Liver (tissue), 9 donors: Measurements from ENCODE around the gene RFT1. TPM values are rescaled to one million over a fixed set of nuclear protein-coding genes. Genes with fewer than 3 reads are reported as not detected.

Experiments used
- DNase-seq: peaks from one replicate; pipeline ENCODE4 v3.0.0-alpha.2; 2017; ENCODE audit warnings: low spot score
- H3K27ac ChIP-seq, 2 donors: one replicate each; pipeline ENCODE4 v1.7.0; 2013; ENCODE audit warnings: inconsistent platforms in 2 of 2, low read length in 2 of 2, control low read depth in 1 of 2, low read depth in 1 of 2, mild to moderate bottlenecking in 1 of 2
- H3K27me3 ChIP-seq, 4 donors: one replicate each; pipeline versions ENCODE4 v1.6.1 to v1.7.0; 2013; ENCODE audit warnings: low read length in 3 of 4, inconsistent platforms in 1 of 4, mild to moderate bottlenecking in 1 of 4, moderate library complexity in 1 of 4; ENCODE audit not compliant: control insufficient read depth in 4 of 4, insufficient read depth in 4 of 4
- H3K36me3 ChIP-seq, 4 donors: one replicate each; pipeline versions ENCODE4 v1.6.1 to v1.7.0; 2013; ENCODE audit warnings: low read length in 3 of 4, mild to moderate bottlenecking in 3 of 4, low read depth in 1 of 4, moderate library complexity in 1 of 4; ENCODE audit not compliant: control insufficient read depth in 4 of 4, insufficient read depth in 3 of 4
- H3K4me1 ChIP-seq, 4 donors: one replicate each; pipeline versions ENCODE4 v1.6.1 to v1.7.0; 2013; ENCODE audit warnings: low read length in 3 of 4, mild to moderate bottlenecking in 3 of 4, moderate library complexity in 1 of 4; ENCODE audit not compliant: control insufficient read depth in 4 of 4, insufficient read depth in 4 of 4
- H3K4me3 ChIP-seq, 3 donors: one replicate each; pipeline versions ENCODE4 v1.6.1 to v1.7.0; 2013; ENCODE audit warnings: low read length in 3 of 3, control low read depth in 1 of 3, low read depth in 1 of 3, mild to moderate bottlenecking in 1 of 3
- H3K9ac ChIP-seq, 2 donors: one replicate each; pipeline ENCODE4 v1.7.0; 2013; ENCODE audit warnings: low read length in 2 of 2, mild to moderate bottlenecking in 2 of 2, moderate library complexity in 2 of 2, control low read depth in 1 of 2, low read depth in 1 of 2
- H3K9me3 ChIP-seq, 4 donors: one replicate each; pipeline versions ENCODE4 v1.6.1 to v1.7.0; 2013; ENCODE audit warnings: low read length in 3 of 4; ENCODE audit not compliant: control insufficient read depth in 4 of 4
- ATF3 ChIP-seq: IDR thresholded peaks from 2 replicates; pipeline ENCODE4 v1.6.1; 2016; ENCODE audit warnings: antibody characterized with exemption
- CTCF ChIP-seq: fragments of 150-350 bp; IDR thresholded peaks from 2 replicates; pipeline ENCODE4 v1.5.1; 2017; ENCODE audit warnings: improper control_type of control experiment, low read depth, low read length; ENCODE audit not compliant: missing input control
- EGR1 ChIP-seq, 2 donors: IDR thresholded peaks; 2 replicates each; pipeline ENCODE4 v1.6.1; 2016 to 2018; ENCODE audit warnings: antibody characterized with exemption in 2 of 2, low read depth in 2 of 2
- FOXA1 ChIP-seq: IDR thresholded peaks from 2 replicates; pipeline ENCODE4 v1.6.1; 2016; ENCODE audit warnings: antibody characterized with exemption
- FOXA2 ChIP-seq: IDR thresholded peaks from 2 replicates; pipeline ENCODE4 v1.6.1; 2016; ENCODE audit warnings: antibody characterized with exemption
- GABPA ChIP-seq, 2 donors: IDR thresholded peaks in 1 of 2; conservative IDR thresholded peaks in 1 of 2; 2 replicates each; pipeline ENCODE4 v1.6.1; 2016; ENCODE audit warnings: antibody characterized with exemption in 2 of 2, mild to moderate bottlenecking in 1 of 2, moderate library complexity in 1 of 2
- HNF4A ChIP-seq, 2 donors: conservative IDR thresholded peaks; 2 replicates each; pipeline ENCODE4 v1.6.1; 2016; ENCODE audit warnings: antibody characterized with exemption in 2 of 2, mild to moderate bottlenecking in 2 of 2
- HNF4G ChIP-seq: IDR thresholded peaks from 2 replicates; pipeline ENCODE4 v1.6.1; 2016; ENCODE audit warnings: antibody characterized with exemption
- JUND ChIP-seq, 2 donors: IDR thresholded peaks; 2 replicates each; pipeline ENCODE4 v1.6.1; 2016; ENCODE audit warnings: antibody characterized with exemption in 2 of 2
- NR2F2 ChIP-seq: IDR thresholded peaks from 2 replicates; pipeline ENCODE4 v1.6.1; 2016; ENCODE audit warnings: antibody characterized with exemption
- RAD21 ChIP-seq, 2 donors: IDR thresholded peaks; 2 replicates each; pipeline ENCODE4 v1.6.1; 2016; ENCODE audit warnings: antibody characterized with exemption in 2 of 2, mild to moderate bottlenecking in 2 of 2
- RXRA ChIP-seq, 2 donors: IDR thresholded peaks; 2 replicates each; pipeline ENCODE4 v1.6.1; 2017 to 2018; ENCODE audit warnings: antibody characterized with exemption in 2 of 2, mild to moderate bottlenecking in 1 of 2
- SP1 ChIP-seq: IDR thresholded peaks from 2 replicates; pipeline ENCODE4 v1.6.1; 2018; ENCODE audit warnings: antibody characterized with exemption, mild to moderate bottlenecking
- TAF1 ChIP-seq: conservative IDR thresholded peaks from 2 replicates; pipeline ENCODE4 v1.6.1; 2016; ENCODE audit warnings: antibody characterized with exemption, mild to moderate bottlenecking
- YY1 ChIP-seq: IDR thresholded peaks from 2 replicates; pipeline ENCODE4 v1.6.1; 2016; ENCODE audit warnings: antibody characterized with exemption, mild to moderate bottlenecking
- WGBS: extraction: QIAGEN DNeasy Blood & Tissue Kit; methylation state at CpG from one replicate; pipeline ENCODE4 v1.1.7; 2013; 5-methylcytosine and 5-hydroxymethylcytosine counted together
- polyA plus RNA-seq, 2 donors: library from polyadenylated mRNA; stranded (reverse) in 1 of 2; unstranded in 1 of 2; fragments of 200-250 nt in 1 of 2; fragments of >200 nt in 1 of 2; fragmentation: Nextera tagmentation in 1 of 2; extraction: Ambion mirVana in 1 of 2; gene quantifications; one replicate each; pipeline versions ENCODE4 v1.2.1 to v1.2.3, GENCODE V29; 2013 to 2015
- total RNA-seq, 2 donors: library from RNA; depleted of rRNA; stranded (reverse); fragments of >200 nt; gene quantifications; one replicate each; pipeline ENCODE4 v1.2.3, GENCODE V29; 2014
- TF ChIP-seq, protein P1 (sequence below): IDR thresholded peaks from 2 replicates; pipeline ENCODE4 v1.6.1; 2016; ENCODE audit warnings: antibody characterized with exemption
- TF ChIP-seq, protein P2 (sequence below): IDR thresholded peaks from 2 replicates; pipeline ENCODE4 v1.6.1; 2016; ENCODE audit warnings: antibody characterized with exemption, mild to moderate bottlenecking
- TF ChIP-seq, protein P3 (sequence below): IDR thresholded peaks from 2 replicates; pipeline ENCODE4 v1.6.1; 2016; ENCODE audit warnings: antibody characterized with exemption
- donor health status: healthy.
- donor health status: healthy.
- donor health status: healthy.
- donor health status: healthy.
- donor health status: healthy.

RFT1 gene
- total and polyA plus RNA-seq, 4 donors = 8.0 to 12.6 (median 11.8) TPM

DNA sequence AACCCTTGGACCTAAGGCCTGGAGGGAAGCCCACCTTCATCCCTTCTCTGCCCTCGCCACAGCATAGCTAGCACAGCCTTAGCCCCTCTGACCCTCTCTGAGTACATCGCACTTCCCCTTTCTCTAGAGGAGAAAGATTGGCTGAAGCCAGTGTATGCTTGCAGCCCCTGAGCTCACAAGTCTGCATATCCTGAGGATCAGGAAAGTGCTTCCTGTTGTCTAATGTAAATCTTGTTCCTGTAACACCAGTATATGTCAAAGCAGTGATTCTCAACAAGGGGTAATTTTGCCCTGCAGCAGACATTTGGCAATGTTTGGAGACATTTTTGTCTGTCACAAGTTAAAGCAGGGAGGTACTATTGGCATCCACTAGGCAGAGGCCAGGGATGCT lies 28.5 kb upstream of the RFT1 start (continued):
- TF ChIP-seq NR2F2 (no peak), YY1 (no peak)
- TF ChIP-seq, protein P1, sequence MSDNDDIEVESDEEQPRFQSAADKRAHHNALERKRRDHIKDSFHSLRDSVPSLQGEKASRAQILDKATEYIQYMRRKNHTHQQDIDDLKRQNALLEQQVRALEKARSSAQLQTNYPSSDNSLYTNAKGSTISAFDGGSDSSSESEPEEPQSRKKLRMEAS = no peak

GRCh38 chr3:53157974-53158580 lies 27.8 kb upstream of the RFT1 start:
- no peaks in the 10 kb centered on the region for H3K36me3 ChIP-seq
- 65% methylated on average over 3 of the region's 3 CpGs for WGBS
- no peak overlapping the region for H3K27ac ChIP-seq
- H3K27me3 ChIP-seq = no peaks in the 10 kb centered on the region
- no peak overlapping the region for H3K9ac ChIP-seq
- DNase-seq = no peak
- TF ChIP-seq, protein P2, sequence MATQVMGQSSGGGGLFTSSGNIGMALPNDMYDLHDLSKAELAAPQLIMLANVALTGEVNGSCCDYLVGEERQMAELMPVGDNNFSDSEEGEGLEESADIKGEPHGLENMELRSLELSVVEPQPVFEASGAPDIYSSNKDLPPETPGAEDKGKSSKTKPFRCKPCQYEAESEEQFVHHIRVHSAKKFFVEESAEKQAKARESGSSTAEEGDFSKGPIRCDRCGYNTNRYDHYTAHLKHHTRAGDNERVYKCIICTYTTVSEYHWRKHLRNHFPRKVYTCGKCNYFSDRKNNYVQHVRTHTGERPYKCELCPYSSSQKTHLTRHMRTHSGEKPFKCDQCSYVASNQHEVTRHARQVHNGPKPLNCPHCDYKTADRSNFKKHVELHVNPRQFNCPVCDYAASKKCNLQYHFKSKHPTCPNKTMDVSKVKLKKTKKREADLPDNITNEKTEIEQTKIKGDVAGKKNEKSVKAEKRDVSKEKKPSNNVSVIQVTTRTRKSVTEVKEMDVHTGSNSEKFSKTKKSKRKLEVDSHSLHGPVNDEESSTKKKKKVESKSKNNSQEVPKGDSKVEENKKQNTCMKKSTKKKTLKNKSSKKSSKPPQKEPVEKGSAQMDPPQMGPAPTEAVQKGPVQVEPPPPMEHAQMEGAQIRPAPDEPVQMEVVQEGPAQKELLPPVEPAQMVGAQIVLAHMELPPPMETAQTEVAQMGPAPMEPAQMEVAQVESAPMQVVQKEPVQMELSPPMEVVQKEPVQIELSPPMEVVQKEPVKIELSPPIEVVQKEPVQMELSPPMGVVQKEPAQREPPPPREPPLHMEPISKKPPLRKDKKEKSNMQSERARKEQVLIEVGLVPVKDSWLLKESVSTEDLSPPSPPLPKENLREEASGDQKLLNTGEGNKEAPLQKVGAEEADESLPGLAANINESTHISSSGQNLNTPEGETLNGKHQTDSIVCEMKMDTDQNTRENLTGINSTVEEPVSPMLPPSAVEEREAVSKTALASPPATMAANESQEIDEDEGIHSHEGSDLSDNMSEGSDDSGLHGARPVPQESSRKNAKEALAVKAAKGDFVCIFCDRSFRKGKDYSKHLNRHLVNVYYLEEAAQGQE = no peak
- no peak for TF ChIP-seq NR2F2
- TF ChIP-seq, protein P1 = no peak
- no peak for TF ChIP-seq FOXA1
- no peak for TF ChIP-seq SP1
- no peak overlapping the region for H3K4me3 ChIP-seq
- H3K9me3 ChIP-seq = no peaks in the 10 kb centered on the region
- peaks cover 17 to 45% (median 37%) of the 10 kb centered on the region in 4 donors for H3K4me1 ChIP-seq

- DNase-seq = no peak
- no peaks in the 10 kb centered on the region for H3K9me3 ChIP-seq
- H3K9ac ChIP-seq = no peak overlapping the region
Measured at GRCh38 chr3:53156368-53156834, 26.2 kb upstream of the RFT1 start.

More at GRCh38 chr3:53156368-53156834, 26.2 kb upstream of the RFT1 start:
- 33% methylated on average over 36 of the region's 36 CpGs for WGBS
- no peak for TF ChIP-seq RXRA (IDR thresholded peaks at IDR 0.05)
- TF ChIP-seq JUND (IDR thresholded peaks at IDR 0.05) = no peak
- no peak for TF ChIP-seq SP1
- no peak for TF ChIP-seq HNF4A (conservative IDR thresholded peaks at IDR 0.05)
- no peak for TF ChIP-seq NR2F2
- TF ChIP-seq GABPA (IDR thresholded peaks at IDR 0.05 in 1 of 2, conservative IDR thresholded peaks at IDR 0.05 in 1 of 2) = no peak
- TF ChIP-seq, protein P1 = no peak
- no peak for TF ChIP-seq ATF3
- no peak for TF ChIP-seq FOXA2
- TF ChIP-seq CTCF = no peak
- TF ChIP-seq RAD21 (IDR thresholded peaks at IDR 0.05) = no peak
- TF ChIP-seq TAF1 = no peak
- TF ChIP-seq HNF4G = no peak
- TF ChIP-seq, protein P3, sequence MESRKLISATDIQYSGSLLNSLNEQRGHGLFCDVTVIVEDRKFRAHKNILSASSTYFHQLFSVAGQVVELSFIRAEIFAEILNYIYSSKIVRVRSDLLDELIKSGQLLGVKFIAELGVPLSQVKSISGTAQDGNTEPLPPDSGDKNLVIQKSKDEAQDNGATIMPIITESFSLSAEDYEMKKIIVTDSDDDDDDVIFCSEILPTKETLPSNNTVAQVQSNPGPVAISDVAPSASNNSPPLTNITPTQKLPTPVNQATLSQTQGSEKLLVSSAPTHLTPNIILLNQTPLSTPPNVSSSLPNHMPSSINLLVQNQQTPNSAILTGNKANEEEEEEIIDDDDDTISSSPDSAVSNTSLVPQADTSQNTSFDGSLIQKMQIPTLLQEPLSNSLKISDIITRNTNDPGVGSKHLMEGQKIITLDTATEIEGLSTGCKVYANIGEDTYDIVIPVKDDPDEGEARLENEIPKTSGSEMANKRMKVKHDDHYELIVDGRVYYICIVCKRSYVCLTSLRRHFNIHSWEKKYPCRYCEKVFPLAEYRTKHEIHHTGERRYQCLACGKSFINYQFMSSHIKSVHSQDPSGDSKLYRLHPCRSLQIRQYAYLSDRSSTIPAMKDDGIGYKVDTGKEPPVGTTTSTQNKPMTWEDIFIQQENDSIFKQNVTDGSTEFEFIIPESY = no peak
- TF ChIP-seq YY1 = no peak
- no peak for TF ChIP-seq FOXA1
- TF ChIP-seq, protein P2 = no peak
- no peak for TF ChIP-seq EGR1 (IDR thresholded peaks at IDR 0.05; ENCODE audit: low read depth in 2 of 2)
- Histone ChIP-seq H3K4me1 (peaks cover 17 to 46% (median 35%) of the 10 kb centered on the region in 4 donors), H3K36me3 (no peaks in the 10 kb centered on the region), H3K27ac (no peak overlapping the region), H3K27me3 (no peaks in the 10 kb centered on the region), H3K4me3 (no peak overlapping the region)
